Hematopoietic multipotent progenitor cell treated with erythropoietin and hydrocortisone succinate and interleukin-3 and kit ligand, for 15 days (in vitro differentiated cells): Measurements from ENCODE around the gene KIFC1.
A peak's percentile ranks its signal among the peaks of the same experiment; 100 is the strongest.
"Not testable (repeated sequence)": the region's sequence is repeated elsewhere in the genome, so short reads cannot be mapped to it uniquely, and the experiment has no call there.

Experiments
- DNase-seq: peaks from one replicate; pipeline ENCODE4 v3.0.0-alpha.2; 2015; ENCODE audit warnings: low spot score

Gene KIFC1, protein sequence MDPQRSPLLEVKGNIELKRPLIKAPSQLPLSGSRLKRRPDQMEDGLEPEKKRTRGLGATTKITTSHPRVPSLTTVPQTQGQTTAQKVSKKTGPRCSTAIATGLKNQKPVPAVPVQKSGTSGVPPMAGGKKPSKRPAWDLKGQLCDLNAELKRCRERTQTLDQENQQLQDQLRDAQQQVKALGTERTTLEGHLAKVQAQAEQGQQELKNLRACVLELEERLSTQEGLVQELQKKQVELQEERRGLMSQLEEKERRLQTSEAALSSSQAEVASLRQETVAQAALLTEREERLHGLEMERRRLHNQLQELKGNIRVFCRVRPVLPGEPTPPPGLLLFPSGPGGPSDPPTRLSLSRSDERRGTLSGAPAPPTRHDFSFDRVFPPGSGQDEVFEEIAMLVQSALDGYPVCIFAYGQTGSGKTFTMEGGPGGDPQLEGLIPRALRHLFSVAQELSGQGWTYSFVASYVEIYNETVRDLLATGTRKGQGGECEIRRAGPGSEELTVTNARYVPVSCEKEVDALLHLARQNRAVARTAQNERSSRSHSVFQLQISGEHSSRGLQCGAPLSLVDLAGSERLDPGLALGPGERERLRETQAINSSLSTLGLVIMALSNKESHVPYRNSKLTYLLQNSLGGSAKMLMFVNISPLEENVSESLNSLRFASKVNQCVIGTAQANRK

DNA sequence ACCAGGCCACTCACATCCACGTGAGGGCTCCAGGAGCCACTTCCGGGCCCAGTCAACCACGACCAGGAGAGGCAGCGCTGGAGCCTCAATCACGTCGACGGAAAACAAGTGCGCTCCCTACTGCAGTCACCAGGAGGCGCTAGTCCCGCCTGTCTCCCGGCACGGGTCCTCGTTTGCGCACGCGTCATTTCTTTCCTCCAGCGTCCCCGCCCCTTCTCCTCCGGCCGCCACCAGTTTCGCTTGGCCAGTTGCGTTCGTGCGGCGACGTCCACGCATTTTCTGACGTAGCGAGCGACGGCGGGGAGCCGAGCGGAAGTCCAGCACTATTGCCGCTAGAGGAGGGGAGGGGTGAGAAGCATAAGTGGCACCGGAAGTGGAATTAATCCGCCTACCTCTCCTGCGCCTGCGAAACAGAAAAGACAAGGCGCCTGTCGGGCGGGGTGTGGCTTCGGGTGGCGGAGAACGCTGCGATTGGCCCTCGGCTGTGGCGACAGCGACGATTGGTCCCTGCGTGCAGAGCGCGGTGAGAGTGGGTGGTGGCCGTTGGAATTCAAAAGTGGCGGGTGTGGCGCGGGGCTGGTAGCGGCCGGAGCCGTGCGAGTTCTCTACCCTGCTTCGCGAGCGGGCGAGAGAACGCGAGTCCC, at the start of gene KIFC1:
KIFC1 (plus strand) TSS at position 546 of the 644 bp plus-strand sequence. CDS start 163 bp downstream, outside the sequence.
- DNase-seq: peak; percentile 99

DNA sequence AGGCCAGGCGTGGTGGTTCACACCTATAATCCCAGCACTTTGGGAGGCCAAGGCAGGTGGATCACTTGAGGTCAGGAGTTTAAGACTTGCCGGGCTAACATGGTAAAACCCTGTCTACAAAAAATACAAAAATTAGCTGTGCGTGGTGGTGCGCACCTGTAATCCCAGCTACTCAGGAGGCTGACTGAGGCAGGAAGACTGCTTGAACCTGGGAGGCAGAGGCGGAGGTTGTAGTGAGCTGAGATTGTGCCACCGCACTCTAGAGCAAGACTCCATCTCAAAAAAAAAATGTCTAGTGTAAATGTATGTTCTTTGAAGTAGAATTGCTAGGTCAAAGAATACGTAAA, 48.0 kb upstream of the KIFC1 start:
- not testable (repeated sequence) for DNase-seq

DNA sequence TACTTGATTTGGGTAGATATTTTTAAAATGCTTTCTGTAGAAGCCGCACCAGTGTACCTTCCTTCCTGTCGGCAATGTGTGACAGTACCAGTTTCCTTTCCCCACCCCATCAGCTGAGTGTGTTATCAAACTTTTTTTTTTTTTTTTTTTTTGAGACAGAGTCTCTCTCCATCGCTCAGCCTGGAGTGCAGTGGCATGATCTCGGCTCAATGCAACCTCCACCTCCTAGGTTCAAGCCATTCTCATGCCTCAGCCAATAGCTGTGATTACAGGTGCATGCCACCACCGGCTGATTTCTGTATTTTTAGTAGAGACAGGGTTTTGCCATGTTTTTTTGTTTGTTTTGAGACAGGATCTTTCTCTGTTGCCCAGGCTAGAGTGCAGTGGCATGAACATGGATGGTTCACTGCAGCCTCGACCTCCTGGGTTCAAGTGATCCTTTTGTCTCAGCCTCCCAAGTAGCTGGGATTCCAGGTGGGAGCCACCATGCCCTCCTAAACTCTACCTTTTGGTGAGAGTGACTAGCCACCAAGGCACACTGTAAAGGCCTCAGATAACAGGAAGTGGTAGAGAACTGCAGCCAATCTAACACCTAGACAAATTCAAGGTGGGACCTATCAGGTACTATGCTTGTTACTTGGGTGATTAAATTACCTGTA, 47.5 kb upstream of the KIFC1 start:
- peak; percentile 23 for DNase-seq

DNA sequence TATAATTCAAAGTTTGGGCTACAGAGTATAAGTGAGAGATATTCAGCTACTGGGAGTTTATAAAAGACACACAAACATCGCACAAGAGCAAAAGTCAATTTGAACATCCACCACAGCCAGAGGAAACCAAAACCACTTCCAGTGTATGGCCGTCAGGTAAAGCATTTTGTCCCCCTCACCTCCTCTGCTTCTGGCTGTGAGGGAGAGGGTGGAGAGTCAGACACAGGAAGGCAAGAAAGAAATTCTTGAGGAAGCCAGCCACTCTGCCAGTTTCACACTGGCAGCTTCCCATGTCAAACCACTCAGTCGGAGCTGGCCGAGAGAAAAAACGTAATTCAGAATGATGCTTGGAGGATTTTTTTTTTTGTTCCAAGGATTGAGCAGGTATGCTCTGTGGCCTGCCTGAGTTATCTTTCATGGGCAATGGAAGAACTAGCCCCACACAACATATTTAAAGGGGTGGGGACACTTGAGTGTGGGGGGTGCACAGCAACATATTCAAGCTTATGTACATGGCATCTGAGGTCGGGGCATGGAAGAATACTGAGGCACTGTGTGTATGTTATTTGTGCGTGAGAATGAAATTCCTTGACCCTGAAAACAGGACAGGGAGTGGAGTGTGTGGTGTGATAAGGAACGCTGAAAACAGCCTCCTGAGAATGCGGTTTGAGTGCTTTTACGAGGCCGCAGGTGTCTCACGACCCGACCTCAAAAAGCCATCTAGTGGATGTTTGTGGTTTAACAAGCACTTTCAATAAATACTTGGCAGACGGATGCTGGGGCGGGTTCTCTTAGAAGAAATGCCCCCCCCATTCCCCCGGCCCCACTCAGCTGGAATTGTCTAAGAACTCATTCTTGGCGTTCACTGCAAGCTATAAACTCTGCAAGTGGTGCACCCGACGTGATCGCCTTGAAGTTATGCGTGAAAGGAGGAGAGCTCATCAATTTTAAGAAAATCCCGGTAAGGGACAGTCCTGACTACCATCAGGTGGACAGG, 46.6 kb upstream of the KIFC1 start:
- peak; percentile 84 for DNase-seq

DNA sequence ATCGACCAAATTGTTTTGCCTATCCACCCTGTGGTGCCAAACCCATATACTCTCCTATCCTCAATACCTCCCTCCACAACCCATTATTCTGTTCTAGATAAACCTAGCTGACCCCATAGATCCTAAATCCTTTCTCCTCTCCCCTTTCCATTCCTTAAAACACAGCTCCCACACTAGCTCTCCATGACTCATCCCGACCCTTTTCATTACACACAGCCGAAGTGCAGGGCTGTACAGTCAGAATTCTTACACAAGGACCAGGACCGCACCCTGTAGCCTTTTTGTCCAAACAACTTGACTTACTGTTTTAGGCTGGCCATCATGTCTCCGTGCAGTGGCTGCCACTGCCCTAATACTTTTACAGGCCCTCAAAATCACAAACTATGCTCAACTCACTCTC, 44.7 kb upstream of the KIFC1 start:
- not testable (repeated sequence) for DNase-seq

DNA sequence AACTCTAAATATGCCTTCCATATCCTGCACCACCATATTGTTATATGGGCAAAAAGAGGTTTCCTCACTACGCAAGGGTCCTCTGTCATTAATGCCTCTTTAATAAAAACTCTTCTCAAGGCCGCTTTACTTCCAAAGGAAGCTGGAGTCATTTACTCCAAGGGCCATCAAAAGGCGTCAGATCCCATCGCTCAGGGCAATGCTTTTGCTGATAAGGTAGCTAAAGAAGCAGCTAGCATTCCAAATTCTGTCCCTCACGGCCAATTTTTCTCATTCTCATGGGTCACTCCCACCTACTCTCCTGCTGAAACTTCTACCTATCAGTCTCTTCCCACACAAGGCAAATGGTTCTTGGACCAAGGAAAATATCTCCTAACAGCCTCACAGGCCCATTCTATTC, 43.8 kb upstream of the KIFC1 start:
- DNase-seq: no peak

DNA sequence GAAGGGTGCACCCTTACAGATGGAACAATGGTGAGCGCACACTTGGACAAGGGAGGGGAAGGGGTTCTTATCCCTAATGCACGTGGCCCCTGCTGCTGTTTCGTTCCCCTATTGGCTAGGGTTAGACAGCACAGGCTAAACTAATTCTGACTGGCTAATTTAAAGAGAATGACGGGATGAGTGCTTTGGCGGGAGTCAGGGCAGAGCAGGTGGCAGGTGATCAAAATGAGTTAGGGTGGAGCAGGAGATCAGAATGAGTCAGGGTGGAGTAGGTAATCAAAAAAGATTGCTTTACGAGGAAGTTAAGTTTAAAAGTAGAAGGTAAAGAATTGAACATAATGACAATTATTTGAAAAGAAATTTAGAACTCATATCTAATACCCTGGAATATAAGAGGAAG, 35.8 kb upstream of the KIFC1 start:
- not testable (repeated sequence) for DNase-seq

DNA sequence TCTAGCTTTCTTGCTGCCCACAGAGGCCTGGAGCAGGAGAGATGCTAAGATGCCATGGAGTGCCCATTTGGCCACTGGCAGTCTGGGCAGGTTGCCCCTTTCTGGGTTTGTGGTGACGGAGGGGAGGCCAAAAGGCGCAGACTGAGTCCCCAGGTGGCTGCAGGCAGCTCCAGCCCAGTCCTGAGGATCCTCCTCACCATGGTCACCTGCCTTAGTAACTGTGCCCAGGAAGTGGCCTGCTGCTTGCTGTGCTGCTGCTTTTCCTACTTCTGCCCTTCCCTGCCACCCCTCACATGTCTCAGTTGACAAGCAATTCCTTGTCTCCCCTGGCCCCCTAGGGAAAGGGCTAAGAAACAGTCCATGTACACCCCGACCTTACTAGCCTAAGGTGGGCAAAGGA, 35.3 kb upstream of the KIFC1 start:
- no peak for DNase-seq

DNA sequence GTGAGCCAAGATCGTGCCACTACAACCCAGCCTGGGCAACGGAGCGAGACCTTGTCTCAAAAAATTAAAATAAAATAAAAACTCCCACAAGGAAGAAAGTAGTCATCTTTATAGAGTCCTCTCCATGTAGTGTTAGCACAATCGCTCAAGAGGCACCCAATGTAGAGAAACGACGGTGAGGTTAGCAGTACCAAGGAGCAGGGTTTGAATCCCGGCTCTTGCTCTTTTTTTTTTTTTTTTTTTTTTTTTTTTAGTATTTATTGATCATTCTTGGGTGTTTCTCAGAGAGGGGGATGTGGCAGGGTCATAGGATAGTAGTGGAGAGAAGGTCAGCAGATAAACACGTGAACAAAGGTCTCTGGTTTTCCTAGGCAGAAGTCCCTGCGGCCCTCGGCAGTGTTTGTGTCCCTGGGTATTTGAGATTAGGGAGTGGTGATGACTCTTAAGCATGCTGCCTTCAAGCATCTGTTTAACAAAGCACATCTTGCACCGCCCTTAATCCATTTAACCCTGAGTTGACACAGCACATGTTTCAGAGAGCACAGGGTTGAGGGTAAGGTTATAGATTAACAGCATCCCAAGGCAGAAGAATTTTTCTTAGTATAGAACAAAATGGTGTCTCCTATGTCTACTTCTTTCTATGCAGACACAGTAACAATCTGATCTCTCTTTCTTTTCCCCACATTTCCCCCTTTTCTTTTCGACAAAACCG, 34.3 kb upstream of the KIFC1 start:
- peak; percentile 45 for DNase-seq

DNA sequence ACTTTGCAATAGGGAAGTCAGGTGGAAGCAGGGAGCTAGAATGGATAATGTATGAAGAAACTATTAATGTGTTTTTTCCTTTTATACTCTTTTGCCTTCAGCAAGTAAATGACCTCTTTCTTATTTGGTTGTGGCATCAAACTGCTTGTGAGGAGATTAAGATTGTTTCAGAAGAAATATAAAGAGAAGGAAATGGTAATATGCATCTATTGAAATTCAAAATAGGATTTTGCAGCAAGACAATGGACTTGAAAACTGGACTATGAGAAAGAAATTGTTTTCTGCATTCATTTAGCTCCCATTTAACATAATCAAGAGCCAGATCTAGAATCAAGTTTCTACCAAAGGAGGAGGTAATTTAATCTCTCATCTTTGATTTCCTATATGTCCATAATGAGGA, 32.3 kb upstream of the KIFC1 start:
- DNase-seq: no peak

DNA sequence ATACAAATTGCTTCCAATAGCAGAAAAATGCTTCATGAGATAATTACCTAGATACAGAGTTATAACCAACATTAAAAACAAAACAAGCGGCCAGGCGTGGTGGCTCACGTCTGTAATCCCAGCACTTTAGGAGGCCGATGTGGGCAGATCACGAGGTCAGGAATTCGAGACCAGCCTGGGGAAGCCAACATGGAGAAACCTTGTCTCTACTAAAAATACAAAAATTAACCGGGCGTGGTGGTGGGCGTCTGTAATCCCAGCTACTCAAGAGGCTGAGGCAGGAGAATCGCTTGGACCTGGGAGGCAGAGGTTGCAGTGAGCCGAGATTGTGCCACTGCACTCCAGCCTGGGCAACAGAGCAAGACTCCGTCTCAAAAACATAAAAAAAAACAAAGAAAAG, 28.1 kb upstream of the KIFC1 start:
- DNase-seq: not testable (repeated sequence)

DNA sequence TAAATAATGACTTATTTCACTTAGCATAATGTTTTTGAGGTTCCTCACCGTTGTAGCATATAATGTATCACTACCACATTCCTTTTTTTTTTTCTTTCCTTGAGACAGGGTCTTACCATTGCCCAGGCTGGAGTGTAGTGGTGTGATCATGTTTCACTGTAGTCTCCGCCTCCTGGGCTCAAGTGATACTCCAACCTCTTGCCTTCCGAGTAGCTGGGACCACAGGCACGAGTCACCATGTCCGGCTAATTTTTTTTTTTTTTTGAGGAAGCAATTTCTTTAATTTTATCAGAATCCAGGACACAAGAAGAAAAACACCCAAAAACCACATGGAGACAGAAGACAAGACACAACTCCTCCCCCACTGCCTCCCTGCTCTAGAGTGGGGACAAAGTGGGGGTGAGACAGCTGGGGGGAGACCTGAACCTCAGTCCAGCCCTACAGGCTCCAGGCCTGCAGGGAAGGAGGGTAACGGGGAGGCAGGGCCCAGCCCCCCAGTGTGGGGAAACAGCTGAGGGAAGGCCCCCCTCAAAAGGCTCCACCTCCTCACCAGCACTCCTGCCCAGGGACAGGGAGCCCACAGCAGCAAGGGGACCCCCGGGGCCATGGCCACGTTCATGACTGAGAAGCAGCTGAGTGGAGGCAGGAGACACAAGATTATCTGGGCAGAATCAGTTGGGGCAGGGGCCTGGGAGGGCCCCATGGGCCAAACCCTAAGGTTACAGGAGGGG, 27.0 kb upstream of the KIFC1 start:
- DNase-seq: not testable (repeated sequence)

- DNase-seq: not testable (repeated sequence)
These were observed 26.2 kb upstream of the KIFC1 start for GRCh38 chr6:33365206-33365971.

- no peak for DNase-seq
These were observed 24.5 kb upstream of the KIFC1 start for GRCh38 chr6:33367009-33367714.

- DNase-seq: not testable (repeated sequence)
These were observed 24.0 kb upstream of the KIFC1 start for GRCh38 chr6:33367715-33368025.

DNA sequence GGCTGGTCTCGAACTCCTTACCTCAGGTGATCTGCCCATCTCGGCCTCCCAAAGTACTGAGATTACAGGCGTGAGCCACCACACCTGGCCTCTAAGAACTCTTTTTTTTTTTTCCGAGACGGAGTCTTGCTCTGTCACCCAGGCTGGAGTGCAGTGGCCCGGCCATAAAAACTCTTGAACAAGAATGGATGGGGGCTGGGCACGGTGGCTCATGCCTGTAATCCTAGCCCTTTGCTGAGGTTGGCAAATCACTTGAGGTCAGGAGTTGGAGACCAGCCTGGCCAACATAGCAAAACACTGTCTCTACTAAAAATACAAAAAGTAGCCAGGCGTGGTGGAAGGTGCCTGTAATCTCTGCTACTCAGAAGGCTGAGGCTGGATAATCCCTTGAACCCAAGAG, 19.7 kb upstream of the KIFC1 start:
- not testable (repeated sequence) for DNase-seq

DNA sequence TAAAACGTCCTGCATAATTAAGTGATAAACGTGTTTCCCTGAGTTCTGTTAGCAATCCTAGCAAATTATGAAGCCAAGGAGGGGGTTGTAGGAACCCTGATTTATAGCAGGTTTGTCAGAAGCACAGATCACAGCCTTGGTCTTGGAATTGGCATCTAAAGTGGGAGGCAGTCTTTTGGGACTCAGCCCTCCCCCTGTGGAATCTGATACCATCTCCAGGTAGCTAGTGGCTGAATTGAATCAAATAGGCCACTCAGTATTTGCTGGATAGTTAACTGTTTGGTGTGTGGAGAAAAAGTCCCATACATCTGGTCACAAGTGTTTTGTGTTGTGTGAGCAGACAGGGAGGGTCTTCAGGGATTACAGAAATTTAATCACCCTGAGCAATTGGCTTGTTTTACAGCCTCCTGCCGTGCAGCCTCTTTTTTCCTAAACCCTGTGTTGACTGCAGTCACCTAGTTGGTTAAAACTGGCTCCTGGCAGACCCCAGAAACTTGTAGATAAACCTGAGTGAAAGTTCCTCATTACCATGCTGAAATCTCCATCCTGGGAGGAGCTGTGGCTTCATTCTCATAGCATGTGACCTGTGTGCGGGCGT, 19.0 kb upstream of the KIFC1 start:
- DNase-seq: no peak
